SU-DHL-6 (cell line): Measurements from ENCODE around the gene ABCD3.

Experiments
- H2AFZ ChIP-seq: fragments of 200-600 bp; sonication (generic); 2 replicates; pipeline ENCODE4 v1.6.1; 2014; ENCODE audit warnings: low read depth, mild to moderate bottlenecking, moderate library complexity, mixed read lengths, antibody characterized with exemption, low read length; ENCODE audit not compliant: severe bottlenecking
- H3F3A ChIP-seq: fragments of 200-600 bp; shearing (Covaris generic); 2 replicates; pipeline ENCODE4 v1.6.0; 2016; ENCODE audit warnings: antibody characterized with exemption, mild to moderate bottlenecking; ENCODE audit not compliant: insufficient read depth
- H3K27ac ChIP-seq: fragments of 200-600 bp; sonication (generic); 2 replicates; pipeline ENCODE4 v1.5.1; 2016; ENCODE audit warnings: low read depth, mild to moderate bottlenecking, low read length, moderate library complexity, mixed read lengths
- H3K27me3 ChIP-seq: fragments of 200-600 bp; sonication (generic), shearing (Covaris generic); 2 replicates; pipeline ENCODE4 v1.6.0; 2014; ENCODE audit warnings: mild to moderate bottlenecking, low read length
- H3K36me3 ChIP-seq: fragments of 200-600 bp; sonication (generic); 2 replicates; pipeline ENCODE4 v1.6.1; 2014; ENCODE audit warnings: mild to moderate bottlenecking, low read length, mixed read lengths
- H3K4me2 ChIP-seq: fragments of 300-600, 200-600 bp; shearing (Covaris generic), sonication (generic); 2 replicates; pipeline ENCODE4 v1.6.0; 2014; ENCODE audit warnings: low read length, low read depth, mild to moderate bottlenecking; ENCODE audit not compliant: poor library complexity, severe bottlenecking
- H3K4me3 ChIP-seq: fragments of 200-600 bp; sonication (generic); 2 replicates; pipeline ENCODE4 v1.5.1; 2014; ENCODE audit warnings: antibody characterized with exemption, low read length, mild to moderate bottlenecking, mixed read lengths; ENCODE audit not compliant: insufficient read depth, poor library complexity, severe bottlenecking
- H3K79me2 ChIP-seq: fragments of 200-600 bp; sonication (generic); 2 replicates; pipeline ENCODE4 v1.6.1; 2014; ENCODE audit warnings: mild to moderate bottlenecking, low read length, moderate library complexity; ENCODE audit not compliant: insufficient read depth
- H3K9ac ChIP-seq: fragments of 200-600 bp; sonication (generic); 2 replicates; pipeline ENCODE4 v1.7.0; 2014; ENCODE audit warnings: mild to moderate bottlenecking, low read length
- H3K9me2 ChIP-seq: fragments of 200-600 bp; sonication (generic); replicated peaks from 2 replicates; pipeline ENCODE4 v1.6.1; 2014; ENCODE audit warnings: low read length; ENCODE audit not compliant: insufficient read depth
- H3K9me3 ChIP-seq: fragments of 200-600 bp; sonication (generic); 2 replicates; pipeline ENCODE4 v1.6.1; 2014; ENCODE audit warnings: low read length, mixed read lengths; ENCODE audit not compliant: insufficient read depth
- H4K20me1 ChIP-seq: fragments of 200-600 bp; sonication (generic); 2 replicates; pipeline ENCODE4 v1.6.1; 2014; ENCODE audit warnings: low read depth, mild to moderate bottlenecking, antibody characterized with exemption, low read length, moderate library complexity, mixed read lengths
- CTCF ChIP-seq: fragments of 200-600 bp; sonication (generic); IDR thresholded peaks from one replicate; pipeline ENCODE4 v1.5.1; 2017; ENCODE audit warnings: antibody characterized with exemption, mild to moderate bottlenecking, low read length, moderate library complexity; ENCODE audit not compliant: insufficient read depth, poor library complexity, severe bottlenecking
- EZH2phosphoT487 ChIP-seq: fragments of 200-600 bp; sonication (generic), shearing (Covaris generic); conservative IDR thresholded peaks from 2 replicates; pipeline ENCODE4 v1.6.1; 2018; ENCODE audit warnings: mild to moderate bottlenecking, antibody characterized with exemption, low read length, moderate library complexity, mixed read lengths

Gene ABCD3

GRCh38 chr1:94468708-94469107 is 50.5 kb downstream of the ABCD3 start:
- H4K20me1 ChIP-seq, result no peaks in the 10 kb centered on the region
- H3K9me2 ChIP-seq, result no peaks in the 10 kb centered on the region
- no peaks in the 10 kb centered on the region for H3K79me2 ChIP-seq
- TF ChIP-seq EZH2phosphoT487 (no peak), CTCF (no peak)
- H3F3A ChIP-seq, result no peaks in the 10 kb centered on the region
- no peak overlapping the region for H3K4me3 ChIP-seq
- H2AFZ ChIP-seq, result no peak overlapping the region
- no peak overlapping the region for H3K9ac ChIP-seq
- 0 out of 2 replicates have a peak, but pooled peaks cover 3% of the 10 kb centered on the region for H3K36me3 ChIP-seq
- H3K9me3 ChIP-seq, result no peaks in the 10 kb centered on the region
- H3K27me3 ChIP-seq, result no peaks in the 10 kb centered on the region
- no peak overlapping the region for H3K4me2 ChIP-seq
- H3K27ac ChIP-seq, result no peak overlapping the region

GRCh38 chr1:94471271-94471670 is 53.1 kb downstream of the ABCD3 start:
- H3K9ac ChIP-seq, result no peak overlapping the region
- no peaks in the 10 kb centered on the region for H3K9me3 ChIP-seq
- no peak overlapping the region for H2AFZ ChIP-seq
- no peak for TF ChIP-seq EZH2phosphoT487
- TF ChIP-seq CTCF, result no peak
- H3F3A ChIP-seq, result no peaks in the 10 kb centered on the region
- H3K4me2 ChIP-seq, result no peak overlapping the region
- no peak overlapping the region for H3K27ac ChIP-seq
- no peaks in the 10 kb centered on the region for H3K79me2 ChIP-seq
- no peaks in the 10 kb centered on the region for H3K9me2 ChIP-seq
- no peaks in the 10 kb centered on the region for H4K20me1 ChIP-seq
- H3K4me3 ChIP-seq, result no peak overlapping the region
- H3K36me3 ChIP-seq, result 0 out of 2 replicates have a peak, but pooled peaks cover 2% of the 10 kb centered on the region
- no peaks in the 10 kb centered on the region for H3K27me3 ChIP-seq

GRCh38 chr1:94475232-94475631 is 57.0 kb downstream of the ABCD3 start:
- H3K4me3 ChIP-seq, result no peak overlapping the region
- no peaks in the 10 kb centered on the region for H3K79me2 ChIP-seq
- H3K27me3 ChIP-seq, result no peaks in the 10 kb centered on the region
- H2AFZ ChIP-seq, result no peak overlapping the region
- H3K9ac ChIP-seq, result no peak overlapping the region
- TF ChIP-seq EZH2phosphoT487, result no peak
- TF ChIP-seq CTCF, result no peak
- H3K9me2 ChIP-seq, result no peaks in the 10 kb centered on the region
- 0 out of 2 replicates have a peak, but pooled peaks cover 5% of the 10 kb centered on the region for H3K36me3 ChIP-seq
- no peak overlapping the region for H3K27ac ChIP-seq
- no peaks in the 10 kb centered on the region for H3F3A ChIP-seq
- H4K20me1 ChIP-seq, result no peaks in the 10 kb centered on the region
- no peaks in the 10 kb centered on the region for H3K9me3 ChIP-seq
- H3K4me2 ChIP-seq, result no peak overlapping the region
